Ovary (tissue), 9 donors: ENCODE data around the gene AUTS2. TPM values are rescaled to one million over a fixed set of nuclear protein-coding genes. Genes with fewer than 3 reads are reported as not detected.

Experiments
- DNase-seq, 5 donors: peaks; one replicate each; pipeline ENCODE4 v3.0.0-alpha.2; 2019 to 2020
- H3K27ac ChIP-seq, 2 donors: fragments of 200-600 bp; one replicate each; pipeline versions ENCODE4 v1.5.1 to v1.8.0; 2019 to 2022
- H3K27me3 ChIP-seq: fragments of 200-600 bp; one replicate; pipeline ENCODE4 v1.8.0; 2022
- H3K36me3 ChIP-seq: fragments of 200-600 bp; sonication (generic); one replicate; pipeline ENCODE4 v1.5.1; 2019
- H3K4me1 ChIP-seq: one replicate; pipeline ENCODE4 v1.8.1; 2013; ENCODE audit warnings: mild to moderate bottlenecking, moderate library complexity; ENCODE audit not compliant: insufficient read depth
- H3K4me3 ChIP-seq: fragments of 200-600 bp; sonication (generic); one replicate; pipeline ENCODE4 v1.5.1; 2017
- H3K9me3 ChIP-seq, 2 donors: fragments of 200-600 bp in 1 of 2; sonication (generic) in 1 of 2; one replicate each; pipeline versions ENCODE4 v1.5.1 to v1.8.1; 2013 to 2019; ENCODE audit warnings: mild to moderate bottlenecking in 1 of 2, moderate library complexity in 1 of 2
- CTCF ChIP-seq, 3 donors: fragments of 450-650 bp in 2 of 3; fragments of 200-600 bp in 1 of 3; IDR thresholded peaks; one replicate each; pipeline versions ENCODE4 v1.5.1 to v1.8.0; 2016 to 2022; ENCODE audit warnings: antibody characterized with exemption in 3 of 3, mild to moderate bottlenecking in 1 of 3
- EP300 ChIP-seq: sonication (generic); formaldehyde crosslinking; IDR thresholded peaks from one replicate; pipeline ENCODE4 v1.6.1; 2017; ENCODE audit warnings: antibody characterized with exemption
- POLR2A ChIP-seq: fragments of 450-650 bp; IDR thresholded peaks from one replicate; pipeline ENCODE4 v1.6.1; 2017; ENCODE audit warnings: antibody characterized with exemption, mild to moderate bottlenecking, moderate library complexity
- WGBS, 3 donors: extraction: QIAGEN DNeasy Blood & Tissue Kit in 1 of 3; methylation state at CpG; one replicate each; pipeline versions ENCODE4 v1.1.5 to v1.1.7; 2013 to 2017; 5-methylcytosine and 5-hydroxymethylcytosine counted together
- intact Hi-C, 4 donors: fragments of 100-400 bp; cut with DNase I; formaldehyde crosslinking; loops; one replicate each; pipeline versions ENCODE4 v1.11.0 to v1.15.1; 2022 to 2023
- polyA plus RNA-seq, 2 donors: library from polyadenylated mRNA; stranded (reverse); fragments of 200-250 nt in 1 of 2; fragments of 350-450 nt in 1 of 2; fragmentation: Illumina TruSeq in 1 of 2; extraction: RNeasy Lipid Tissue Mini Kit (QIAGEN cat#74804) in 1 of 2; gene quantifications; one replicate each; pipeline ENCODE4 v1.2.3, GENCODE V29; 2013 to 2014
- total RNA-seq, 7 donors: library from RNA; depleted of rRNA in 2 of 7; stranded (reverse); fragments of >200 nt in 2 of 7; fragmentation: NEBNext Ultra II Directional in 3 of 7; extraction: Animal tissue kit (Norgen Biotek cat#: 25700) in 3 of 7; gene quantifications; one replicate each; pipeline versions ENCODE4 v1.1.0 to v1.2.4, GENCODE V29; 2016 to 2023
- donor health status: DM: no; HTN: no; CAD: no; lungs with moderate emphysema.
- donor health status: DM: no; HTN: no; CAD: no.
- donor health status: Bipolar disorder and iron deficiency.
- donor health status: DM: yes; HTN: yes; CAD: no.
- donor health status: DM: no; HTN: no; CAD: no.
- donor health status: DM: yes; HTN: yes; CAD: no.

AUTS2 gene
- total and polyA plus RNA-seq, 9 donors: 18.3 to 60.9 (median 44.9) TPM

GRCh38 chr7:70299472-70299807, 701.2 kb downstream of the AUTS2 start:
- H3K9me3 ChIP-seq: no peaks in the 10 kb centered on the region
- TF ChIP-seq POLR2A (no peak), CTCF (IDR thresholded peaks at IDR 0.05) (no peak), EP300 (no peak)
- H3K27me3 ChIP-seq: no peaks in the 10 kb centered on the region
- H3K27ac ChIP-seq: no peak overlapping the region
- intact Hi-C loops: no loop called here
- no peak overlapping the region for H3K4me3 ChIP-seq
- no peak for DNase-seq
- no peaks in the 10 kb centered on the region for H3K36me3 ChIP-seq
- WGBS, 3 donors: 92 to 96% (median 94%) methylated on average over 4 of the region's 4 CpGs
- H3K4me1 ChIP-seq: no peaks in the 10 kb centered on the region

- no peaks in the 10 kb centered on the region for H3K27me3 ChIP-seq
- no peaks in the 10 kb centered on the region for H3K4me1 ChIP-seq
- TF ChIP-seq POLR2A (no peak), CTCF (IDR thresholded peaks at IDR 0.05) (no peak), EP300 (no peak)
- no peaks in the 10 kb centered on the region for H3K36me3 ChIP-seq
- no peak overlapping the region for H3K4me3 ChIP-seq
- no peak overlapping the region for H3K27ac ChIP-seq
- H3K9me3 ChIP-seq: no peaks in the 10 kb centered on the region
- no peak for DNase-seq
- 84 to 90% (median 85%) methylated on average over 6 of the region's 6 CpGs for WGBS, 3 donors
- intact Hi-C loops: no loop called here
These were observed 703.5 kb downstream of the AUTS2 start for GRCh38 chr7:70301673-70302185.

- DNase-seq: no peak
- TF ChIP-seq EP300 (no peak), POLR2A (no peak), CTCF (IDR thresholded peaks at IDR 0.05) (no peak)
- 79 to 100% (median 99%) methylated on average over 7 of the region's 7 CpGs for WGBS, 3 donors
- Histone ChIP-seq H3K36me3 (no peaks in the 10 kb centered on the region), H3K4me1 (no peaks in the 10 kb centered on the region), H3K4me3 (no peak overlapping the region), H3K27me3 (no peaks in the 10 kb centered on the region), H3K9me3 (no peaks in the 10 kb centered on the region), H3K27ac (no peak overlapping the region)
- intact Hi-C loops: no loop called here
These were observed 705.0 kb downstream of the AUTS2 start for GRCh38 chr7:70303309-70303708.

GRCh38 chr7:70303780-70304179, 705.5 kb downstream of the AUTS2 start:
- H3K27me3 ChIP-seq: no peaks in the 10 kb centered on the region
- TF ChIP-seq CTCF (IDR thresholded peaks at IDR 0.05) (no peak), EP300 (no peak), POLR2A (no peak)
- no peaks in the 10 kb centered on the region for H3K36me3 ChIP-seq
- H3K4me3 ChIP-seq: no peak overlapping the region
- no peaks in the 10 kb centered on the region for H3K4me1 ChIP-seq
- 96 to 100% (median 97%) methylated on average over 2 of the region's 2 CpGs for WGBS, 3 donors
- no peak for DNase-seq
- no peaks in the 10 kb centered on the region for H3K9me3 ChIP-seq
- H3K27ac ChIP-seq: no peak overlapping the region
- intact Hi-C loops: no loop called here
